HG03159 (cell line): ENCODE results near the gene GREM1.
A peak's percentile ranks its signal among the peaks of the same experiment; 100 is the strongest.

Experiments used
- ATAC-seq: cut with Tn5 transposase; IDR thresholded peaks from one replicate; pipeline ENCODE4 v1.9.1; 2021; ENCODE audit warnings: mild to moderate bottlenecking, moderate library complexity; ENCODE audit not compliant: unreplicated experiment

The GREM1 gene

GRCh38 chr15:32694222-32694983, 23.4 kb upstream of the GREM1 start:
- ATAC-seq: no peak

DNA sequence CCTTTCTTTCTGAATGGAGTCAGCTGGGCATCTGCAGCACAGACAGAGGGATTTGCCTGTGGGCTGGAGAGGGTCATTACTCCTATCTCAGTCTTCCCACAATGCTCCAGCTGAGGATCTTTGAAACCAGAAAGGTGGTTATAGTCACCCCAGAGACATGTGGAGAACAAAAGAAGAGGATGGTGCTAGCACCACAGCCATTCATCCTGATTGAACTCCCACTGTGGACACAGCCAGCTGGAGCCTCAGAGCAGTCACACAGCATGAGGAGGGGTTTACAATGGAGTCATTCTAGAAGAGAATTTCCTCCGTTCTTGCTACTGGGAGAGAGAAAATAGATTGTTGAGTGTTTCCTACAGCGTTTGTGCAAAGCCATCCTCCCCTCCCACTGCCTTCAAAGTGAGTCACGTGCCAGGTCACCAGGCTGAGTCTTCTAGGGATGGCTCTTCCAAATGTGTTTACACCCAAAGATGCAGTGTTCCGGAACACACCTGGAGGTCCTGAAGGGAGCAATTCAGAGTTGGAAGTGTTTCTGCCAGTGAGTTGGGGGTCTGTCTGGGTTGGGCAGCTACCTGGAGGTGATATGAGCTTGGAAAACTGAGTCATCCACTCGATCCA, 18.9 kb upstream of the GREM1 start:
- ATAC-seq: no peak

- ATAC-seq: no peak
These were observed 17.2 kb upstream of the GREM1 start for GRCh38 chr15:32700501-32701150.

DNA sequence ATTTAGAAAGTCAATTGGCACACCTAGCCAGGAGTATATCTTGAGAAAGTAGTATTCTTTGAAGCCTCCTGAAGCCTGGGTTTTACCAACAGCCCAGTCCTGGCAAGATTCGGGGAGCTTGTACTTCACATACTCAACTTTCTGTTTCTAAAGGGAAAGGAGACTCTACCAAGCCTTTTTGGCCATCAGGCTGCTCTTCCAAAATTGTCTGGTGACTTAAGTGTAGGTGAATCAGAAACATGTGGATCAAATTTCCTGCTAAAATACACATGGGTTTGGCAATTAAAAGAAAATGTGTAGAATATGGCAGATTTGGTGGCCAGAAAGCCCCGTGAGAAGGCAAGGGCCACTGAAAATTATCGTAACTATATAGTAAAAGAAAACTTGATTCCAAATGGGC, 15.9 kb upstream of the GREM1 start:
- ATAC-seq: no peak

GRCh38 chr15:32704395-32704981, 13.3 kb upstream of the GREM1 start:
- no peak for ATAC-seq

- ATAC-seq: no peak
These were observed 12.4 kb upstream of the GREM1 start for GRCh38 chr15:32705446-32705845.

- no peak for ATAC-seq
These were observed 11.1 kb upstream of the GREM1 start for GRCh38 chr15:32706704-32707103.

- ATAC-seq: no peak
These were observed 10.4 kb upstream of the GREM1 start for GRCh38 chr15:32707436-32707835.

GRCh38 chr15:32709295-32710033, 8.3 kb upstream of the GREM1 start:
- ATAC-seq: no peak

DNA sequence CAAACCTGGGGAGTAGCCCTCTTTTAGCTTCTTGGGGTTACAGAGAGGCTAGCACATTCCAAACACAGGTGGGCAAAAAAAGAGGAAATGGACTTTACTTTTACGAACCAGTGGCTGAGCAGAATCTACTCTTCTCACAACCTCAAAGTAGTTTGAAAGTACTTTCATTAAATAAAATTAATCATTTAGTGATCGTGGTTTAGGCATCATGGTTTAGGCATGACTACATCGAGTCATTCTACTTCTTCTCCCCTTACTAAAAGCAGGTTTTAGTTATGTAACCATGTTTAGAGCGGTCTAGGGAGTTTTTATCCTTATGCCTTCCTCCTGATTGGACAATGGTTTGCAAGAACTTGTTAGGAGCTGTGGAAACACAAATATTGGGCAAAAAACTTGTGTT, 2.5 kb upstream of the GREM1 start:
- ATAC-seq: peak; percentile 73

GRCh38 chr15:32716216-32716914, 1.4 kb upstream of the GREM1 start:
- ATAC-seq: no peak

DNA sequence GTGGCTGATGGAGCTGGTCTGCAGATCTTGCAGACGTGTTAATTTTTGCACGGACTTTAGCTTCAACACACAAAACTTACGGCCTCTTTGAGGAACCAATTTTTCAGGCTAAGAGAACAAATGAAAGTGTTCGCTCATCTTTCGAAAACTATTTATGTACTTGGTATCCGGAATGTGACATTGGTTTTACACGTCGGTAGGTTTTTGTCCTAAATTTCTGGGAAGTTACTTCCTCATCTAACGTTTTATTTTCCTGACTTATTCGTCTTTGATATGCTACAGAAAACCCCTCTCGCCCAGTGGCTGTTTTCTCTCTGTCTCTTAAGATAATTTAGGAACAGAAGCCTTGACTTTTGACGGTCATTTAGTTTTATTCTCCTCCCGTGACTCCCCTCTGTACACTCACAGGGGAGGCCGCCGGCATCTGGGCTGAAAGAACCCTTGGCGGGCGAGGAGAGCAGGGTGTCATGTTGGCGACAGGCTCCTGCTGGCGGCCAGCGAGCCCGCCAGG, 834 bp upstream of the GREM1 start:
- ATAC-seq: no peak

GRCh38 chr15:32718227-32718820, 520 bp downstream of the GREM1 start:
- ATAC-seq: no peak

GRCh38 chr15:32718821-32719716, 1.3 kb downstream of the GREM1 start:
- no peak for ATAC-seq

DNA sequence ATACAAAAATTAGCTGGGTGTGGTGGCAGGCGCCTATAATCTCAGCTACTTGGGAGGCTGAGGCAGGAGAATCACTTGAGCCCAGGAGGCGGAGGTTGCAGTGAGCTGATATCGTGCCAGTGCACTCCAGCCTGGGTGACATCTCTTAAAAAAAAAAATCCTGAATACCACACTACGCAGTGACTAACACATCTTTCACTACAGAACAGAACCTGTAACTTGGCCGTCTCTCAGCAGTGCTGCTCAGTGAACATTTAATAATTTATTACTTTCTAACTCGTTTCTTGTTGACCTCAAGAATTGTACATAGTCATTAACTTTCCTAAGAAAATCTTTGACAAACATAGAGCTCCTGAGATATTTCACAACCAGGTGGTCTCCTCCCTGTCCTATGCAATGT, 3.8 kb downstream of the GREM1 start:
- no peak for ATAC-seq

- ATAC-seq: no peak
These were observed 4.3 kb downstream of the GREM1 start for GRCh38 chr15:32722136-32722535.

DNA sequence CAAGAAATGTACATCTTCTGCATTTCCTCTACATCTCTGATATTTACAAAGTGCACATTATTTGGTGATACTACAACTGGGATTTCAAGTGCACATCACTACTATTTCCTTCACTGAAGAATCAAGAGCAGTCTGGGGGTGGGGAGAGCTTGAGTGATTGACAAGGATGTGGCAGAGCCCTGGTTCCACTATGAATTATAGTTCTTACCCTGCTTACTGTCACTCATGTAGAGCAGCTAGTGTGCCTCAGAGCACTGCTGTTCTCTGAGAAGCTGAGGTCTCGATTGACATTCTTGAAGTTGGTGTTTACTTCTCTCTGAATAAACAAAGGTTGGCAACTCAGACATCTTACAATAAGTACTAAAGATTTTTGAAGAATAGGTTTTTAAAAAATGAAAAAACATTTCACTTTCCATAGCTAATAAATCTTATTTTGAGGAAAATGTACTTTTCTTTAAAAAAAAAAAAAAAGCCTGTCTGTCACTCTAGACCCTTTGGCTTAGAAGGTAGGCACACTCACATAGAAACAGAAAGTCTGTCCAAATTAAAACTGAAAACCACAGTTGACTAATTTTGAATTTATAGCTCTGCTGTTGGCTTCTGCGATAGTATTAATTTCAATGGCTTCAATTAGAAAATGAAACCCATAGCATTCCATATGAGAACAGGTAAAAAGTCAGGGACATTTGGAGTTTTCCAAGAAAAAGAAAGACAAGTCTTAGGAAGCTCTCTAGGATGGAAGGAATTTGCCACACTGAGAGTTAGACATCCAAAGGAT, 5.6 kb downstream of the GREM1 start:
- ATAC-seq: peak; percentile 91
